K562 (cell line): Measurements from ENCODE around the gene SFMBT2. TPM values are rescaled to one million over a fixed set of nuclear protein-coding genes. Genes with fewer than 3 reads are reported as not detected.

Source experiments
- ATAC-seq: fragments of 200-7000 bp; cut with Tn5 transposase; 3 replicates; pipeline ENCODE4 v1.9.1; 2020; ENCODE audit warnings: moderate library complexity
- BruUV-seq: library from RNA; stranded (reverse); fragments of 400-500 nt; replicated peaks from 2 replicates; lab custom pipeline; 2021; lab: Mats Ljungman, UMichigan
- CTCF ChIA-PET: fragments of 300-600 bp; formaldehyde crosslinking; extraction: SDS; loops from one replicate; lab custom pipeline; 2021; ENCODE audit warnings: low intra/inter-chr PET ratio; lab: Yijun Ruan, JAX
- POLR2A ChIA-PET: fragments of 300-600, 350-650 bp; sonication (Branson Sonifier 250); formaldehyde crosslinking; extraction: SDS; loops from one replicate; lab custom pipeline; 2021; ENCODE audit warnings: antibody characterized with exemption, inconsistent platforms; lab: Yijun Ruan, JAX
- DNase-seq, 4 experiments: peaks; one replicate each; pipeline versions ENCODE4 v3.0.0 to v3.0.0-alpha.2; 2011 to 2018; ENCODE audit warnings: low spot score in 3 of 4, mixed read lengths in 3 of 4; ENCODE audit errors: extremely low read depth in 1 of 4
- FAIRE-seq: peaks from 2 replicates; lab custom pipeline; 2011; peaks lifted over from hg19 to GRCh38; lab: Jason Lieb, UNC
- H2AFZ ChIP-seq: 2 replicates; pipeline ENCODE4 v1.6.0; 2011; ENCODE audit warnings: low read depth, low read length, control low read depth, inconsistent platforms
- H3K27ac ChIP-seq: fragments of 200-600 bp; 3 replicates; pipeline ENCODE4 v1.8.0; 2011; ENCODE audit warnings: low read depth, mild to moderate bottlenecking, control low read depth, inconsistent platforms, low read length, moderate library complexity, mixed read lengths; ENCODE audit errors: extremely low read depth
- H3K27me3 ChIP-seq, 2 experiments: fragments of 300-600 bp in 1 of 2; 2 replicates in 1 of 2; 3 replicates in 1 of 2; pipeline versions ENCODE4 v1.6.0 to v1.8.0; 2011; ENCODE audit warnings: inconsistent platforms in 2 of 2, low read length in 2 of 2, mild to moderate bottlenecking in 1 of 2, mixed read lengths in 1 of 2, moderate library complexity in 1 of 2; ENCODE audit not compliant: control insufficient read depth in 2 of 2, insufficient read depth in 2 of 2
- H3K36me3 ChIP-seq: fragments of 300-600 bp; 3 replicates; pipeline ENCODE4 v1.8.0; 2011; ENCODE audit warnings: mild to moderate bottlenecking, low read length, inconsistent platforms; ENCODE audit not compliant: control insufficient read depth, insufficient read depth
- H3K4me1 ChIP-seq, 2 experiments: fragments of 200-600 bp in 1 of 2; replicated peaks in 1 of 2; 2 replicates in 1 of 2; 3 replicates in 1 of 2; pipeline versions ENCODE4 v1.5.1 to v1.8.0; 2011; ENCODE audit warnings: inconsistent platforms in 2 of 2, low read length in 2 of 2, mild to moderate bottlenecking in 1 of 2, mixed read lengths in 1 of 2, moderate library complexity in 1 of 2; ENCODE audit not compliant: control insufficient read depth in 2 of 2, insufficient read depth in 2 of 2
- H3K4me2 ChIP-seq: 2 replicates; pipeline ENCODE4 v1.6.1; 2011; ENCODE audit warnings: low read length, control low read depth, inconsistent platforms, mixed read lengths; ENCODE audit not compliant: insufficient read depth
- H3K4me3 ChIP-seq: fragments of 200-600 bp; sonication (generic), shearing (Covaris generic); 2 replicates; pipeline ENCODE4 v1.5.1; 2016; ENCODE audit warnings: control low read depth, inconsistent platforms
- H3K79me2 ChIP-seq: fragments of 200-600 bp; 3 replicates; pipeline ENCODE4 v1.8.0; 2011; ENCODE audit warnings: low read length, inconsistent platforms; ENCODE audit not compliant: control insufficient read depth, insufficient read depth
- H3K9ac ChIP-seq, 2 experiments: 2 replicates each; pipeline versions ENCODE4 v1.6.0 to v1.6.1; 2011; ENCODE audit warnings: low read depth in 2 of 2, low read length in 2 of 2, control low read depth in 1 of 2, inconsistent platforms in 1 of 2, mild to moderate bottlenecking in 1 of 2, mixed read lengths in 1 of 2; ENCODE audit not compliant: insufficient read depth in 1 of 2
- H3K9me1 ChIP-seq: one replicate; pipeline ENCODE4 v1.6.0; 2011; ENCODE audit warnings: inconsistent platforms, mild to moderate bottlenecking, low read length, moderate library complexity; ENCODE audit not compliant: control insufficient read depth, insufficient read depth
- H3K9me3 ChIP-seq: replicated peaks from 2 replicates; pipeline ENCODE4 v1.5.1; 2011; ENCODE audit warnings: low read depth, low read length, inconsistent platforms; ENCODE audit not compliant: control insufficient read depth, insufficient read depth
- H4K20me1 ChIP-seq: replicated peaks from 2 replicates; pipeline ENCODE4 v1.6.1; 2011; ENCODE audit warnings: low read length, inconsistent platforms, mixed read lengths; ENCODE audit not compliant: control insufficient read depth, insufficient read depth
- KDM4B ChIP-seq, 2 experiments: fragments of 450-650 bp in 1 of 2; sonication (generic) in 1 of 2; IDR thresholded peaks; 2 replicates each; pipeline ENCODE4 v1.6.1; 2016 to 2017; ENCODE audit warnings: borderline replicate concordance in 2 of 2, antibody characterized with exemption in 1 of 2, low read depth in 1 of 2, mild to moderate bottlenecking in 1 of 2
- KLF13 ChIP-seq: fragments of 450-650 bp; IDR thresholded peaks from 2 replicates; pipeline ENCODE4 v1.6.1; 2016; ENCODE audit warnings: missing genetic modification characterization, low read depth, mild to moderate bottlenecking, missing compliant biosample characterization, moderate library complexity, borderline replicate concordance
- MECOM ChIP-seq: fragments of 250-450 bp; sonication (Bioruptor Pico); IDR thresholded peaks from 2 replicates; pipeline ENCODE4 v1.8.0; 2022; ENCODE audit warnings: inconsistent platforms
- NFXL1 ChIP-seq: fragments of 450-650 bp; formaldehyde crosslinking; IDR thresholded peaks from 2 replicates; pipeline ENCODE4 v1.4.0; 2021; ENCODE audit warnings: mild to moderate bottlenecking
- PHF21A ChIP-seq: fragments of 450-650 bp; IDR thresholded peaks from 2 replicates; pipeline ENCODE4 v1.6.1; 2017; ENCODE audit warnings: low read depth, borderline replicate concordance
- ZNF407 ChIP-seq: fragments of 450-650 bp; IDR thresholded peaks from 2 replicates; pipeline ENCODE4 v1.6.1; 2016; ENCODE audit warnings: low read depth
- ZNF584 ChIP-seq: fragments of 200-800 bp; sonication (Bioruptor generic); IDR thresholded peaks from 2 replicates; pipeline ENCODE4 v1.6.1; 2016; ENCODE audit warnings: low read depth, mild to moderate bottlenecking, missing genetic modification characterization, missing compliant biosample characterization
- ZNF695 ChIP-seq: fragments of 450-650 bp; formaldehyde crosslinking; IDR thresholded peaks from 2 replicates; pipeline ENCODE4 v1.4.0; 2020; ENCODE audit warnings: mild to moderate bottlenecking, moderate library complexity
- WGBS: fragments of 100-300 bp; shearing (Covaris generic); methylation state at CpG from one replicate; pipeline ENCODE4 v1.1.6; 2016; ENCODE audit warnings: low coverage, mixed read lengths; ENCODE audit not compliant: insufficient coverage; ENCODE audit errors: missing lambda C conversion rate; 5-methylcytosine and 5-hydroxymethylcytosine counted together
- in situ Hi-C: fragments of 300-500 bp; cut with MboI; formaldehyde crosslinking; loops from 4 replicates; pipeline ENCODE4 v1.15.0; 2018; ENCODE audit warnings: inconsistent platforms, mixed read lengths
- intact Hi-C: fragments of 100-400 bp; cut with micrococcal nuclease; formaldehyde crosslinking; loops from 2 replicates; pipeline ENCODE4 v1.14.2; 2022
- polyA plus RNA-seq, 8 experiments: library from polyadenylated mRNA; depleted of rRNA in 4 of 8; stranded (reverse) in 5 of 8; unstranded in 3 of 8; fragments of >200 nt; fragmentation: Nextera tagmentation in 2 of 8; fragmentation: Illumina TruSeq in 1 of 8; extraction: Ambion mirVana in 2 of 8; extraction: Trizol in 1 of 8; gene quantifications; 2 replicates each; pipeline versions ENCODE4 v1.2.1 to v1.2.3, GENCODE V29; 2011 to 2014; ENCODE audit warnings: inconsistent platforms in 1 of 8, missing spikeins in 1 of 8
- total RNA-seq, 7 experiments: library from RNA; depleted of rRNA in 6 of 7; stranded (reverse); fragments of >200 nt in 6 of 7; fragmentation: Illumina TruSeq in 2 of 7; extraction: Trizol in 2 of 7; gene quantifications; 2 replicates each; pipeline versions ENCODE4 v1.2.1 to v1.2.3, GENCODE V29; 2011 to 2021; ENCODE audit warnings: low replicate concordance in 1 of 7
- TF ChIP-seq, protein P1 (sequence below): sonication (generic); formaldehyde crosslinking; IDR thresholded peaks from 2 replicates; pipeline ENCODE4 v1.8.1; 2023; ENCODE audit warnings: mild to moderate bottlenecking, missing genetic modification reagents

Gene SFMBT2
- total and polyA plus RNA-seq, 9 of the 15 experiments (the other 6 are each of a cell fraction or from before 2014, with no cell fraction given) = 1.2 to 13.6 (median 7.6) TPM

DNA sequence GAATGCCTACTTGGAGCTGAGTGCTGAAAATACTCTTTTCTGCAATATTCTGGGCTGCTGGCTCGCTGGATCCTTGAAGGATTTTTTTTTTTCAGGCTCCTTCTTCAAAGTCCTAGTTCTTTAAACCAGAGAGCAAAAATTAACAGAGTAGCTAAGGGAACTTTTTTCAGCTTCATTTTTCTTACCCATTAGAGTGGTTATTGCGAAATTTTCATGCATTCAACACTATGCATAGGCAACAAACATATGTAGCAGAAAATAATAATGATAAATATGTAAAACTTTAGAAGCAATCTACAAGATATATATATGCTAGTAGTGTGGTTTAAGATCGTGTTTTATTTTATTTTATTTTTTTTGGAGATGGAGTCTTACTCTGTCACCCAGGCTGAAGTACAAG lies 264.6 kb downstream of the SFMBT2 start (continued):
- TF ChIP-seq ZNF407 = no peak
- TF ChIP-seq, all 486 proteins: peak for 2

DNA sequence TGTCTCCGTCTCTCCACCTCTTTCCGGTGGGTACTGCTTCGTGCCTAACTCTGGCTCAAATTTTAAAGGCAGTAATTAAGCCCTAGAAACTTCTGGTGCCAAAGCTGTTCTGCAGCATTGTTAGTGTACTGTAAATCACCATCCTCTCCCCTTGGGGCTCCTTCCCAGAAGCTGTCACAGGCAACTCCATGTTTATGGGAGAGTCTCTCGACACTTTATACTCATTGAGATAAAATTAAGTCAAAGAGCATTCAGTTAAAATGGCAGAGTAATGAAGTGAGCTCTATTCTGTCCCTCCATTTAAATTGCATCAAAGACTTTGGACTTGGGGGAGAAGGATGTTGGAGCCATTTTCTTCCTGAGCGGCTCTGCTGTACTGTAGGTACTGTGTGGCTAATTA lies 274.8 kb downstream of the SFMBT2 start:
- H3K4me3 ChIP-seq = no peak overlapping the region
- ChIA-PET POLR2A (interaction anchor here (0.6 kb wide), 1 partner anchor 713 kb away, joined by 3 read pairs; no protein-coding TSS in a partner anchor), CTCF (no interaction called here)
- no peaks in the 10 kb centered on the region for H4K20me1 ChIP-seq
- BruUV-seq = no TSS peak
- no peak overlapping the region for H3K9ac ChIP-seq
- H3K4me1 ChIP-seq = no peaks in the 10 kb centered on the region
- H3K9me3 ChIP-seq = no peaks in the 10 kb centered on the region; the same call in 1 of the 2 replicates
- no peaks in the 10 kb centered on the region for H3K79me2 ChIP-seq
- no peaks in the 10 kb centered on the region for H3K9me1 ChIP-seq
- no peak for FAIRE-seq
- no peak overlapping the region for H3K4me2 ChIP-seq
- no peaks in the 10 kb centered on the region for H3K36me3 ChIP-seq
- H2AFZ ChIP-seq = no peak overlapping the region
- TF ChIP-seq, protein P1, sequence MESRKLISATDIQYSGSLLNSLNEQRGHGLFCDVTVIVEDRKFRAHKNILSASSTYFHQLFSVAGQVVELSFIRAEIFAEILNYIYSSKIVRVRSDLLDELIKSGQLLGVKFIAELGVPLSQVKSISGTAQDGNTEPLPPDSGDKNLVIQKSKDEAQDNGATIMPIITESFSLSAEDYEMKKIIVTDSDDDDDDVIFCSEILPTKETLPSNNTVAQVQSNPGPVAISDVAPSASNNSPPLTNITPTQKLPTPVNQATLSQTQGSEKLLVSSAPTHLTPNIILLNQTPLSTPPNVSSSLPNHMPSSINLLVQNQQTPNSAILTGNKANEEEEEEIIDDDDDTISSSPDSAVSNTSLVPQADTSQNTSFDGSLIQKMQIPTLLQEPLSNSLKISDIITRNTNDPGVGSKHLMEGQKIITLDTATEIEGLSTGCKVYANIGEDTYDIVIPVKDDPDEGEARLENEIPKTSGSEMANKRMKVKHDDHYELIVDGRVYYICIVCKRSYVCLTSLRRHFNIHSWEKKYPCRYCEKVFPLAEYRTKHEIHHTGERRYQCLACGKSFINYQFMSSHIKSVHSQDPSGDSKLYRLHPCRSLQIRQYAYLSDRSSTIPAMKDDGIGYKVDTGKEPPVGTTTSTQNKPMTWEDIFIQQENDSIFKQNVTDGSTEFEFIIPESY (CRISPR knock-in tag) = no peak
- no peak for TF ChIP-seq KDM4B (IDR thresholded peaks at IDR 0.05; ENCODE audit: borderline replicate concordance in 2 of 2, low read depth in 1 of 2)
- no peak for TF ChIP-seq MECOM
- no peak for TF ChIP-seq ZNF584 (CRISPR knock-in tag)
- no peak for TF ChIP-seq ZNF695 (CRISPR knock-in tag)
- TF ChIP-seq PHF21A = no peak
- no peak for TF ChIP-seq NFXL1 (CRISPR knock-in tag)
- no peak for TF ChIP-seq KLF13 (tag)
- H3K27me3 ChIP-seq = no peaks in the 10 kb centered on the region; a peak in 1 of 5 replicates
- ATAC-seq = no peak
- intact Hi-C loops = no loop called here
- DNase-seq = no peak
- H3K27ac ChIP-seq = no peak overlapping the region
- in situ Hi-C loops = no loop called here
- 20% methylated on average over 5 of the region's 5 CpGs for WGBS
